HG02588 (cell line): Measurements from ENCODE around the gene UBE4B.
"Not testable (repeated sequence)": the region's sequence is repeated elsewhere in the genome, so short reads cannot be mapped to it uniquely, and the experiment has no call there.

ENCODE experiments used
- ATAC-seq: cut with Tn5 transposase; IDR thresholded peaks from one replicate; pipeline ENCODE4 v1.9.1; 2021; ENCODE audit warnings: mild to moderate bottlenecking, moderate library complexity; ENCODE audit not compliant: unreplicated experiment

Gene UBE4B

DNA sequence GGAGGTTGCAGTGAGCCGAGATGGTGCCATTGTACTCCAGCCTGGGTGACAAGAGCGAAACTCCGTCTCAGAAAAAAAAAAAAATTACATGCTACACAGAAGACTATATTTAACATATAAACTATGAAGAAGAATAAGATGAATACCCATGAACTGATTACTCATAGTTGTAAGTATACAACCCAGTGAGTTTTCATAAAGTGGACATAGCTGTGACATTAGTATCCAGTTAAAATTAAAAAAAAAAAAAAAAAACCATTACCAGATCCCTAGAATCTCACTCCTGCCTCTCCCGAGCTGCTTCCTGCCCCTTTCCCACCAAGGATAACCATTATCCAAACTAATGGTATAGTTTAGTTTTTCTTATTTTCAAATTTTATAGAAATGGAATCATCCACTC is 37.4 kb downstream of the UBE4B start:
- no peak for ATAC-seq

- ATAC-seq: no peak
Observed at GRCh38 chr1:10071640-10072039, 38.9 kb downstream of the UBE4B start.

GRCh38 chr1:10073371-10073770 is 40.6 kb downstream of the UBE4B start:
- ATAC-seq: not testable (repeated sequence)

- ATAC-seq: no peak
Observed at GRCh38 chr1:10074059-10074851, 41.5 kb downstream of the UBE4B start.

GRCh38 chr1:10074852-10075730 is 42.3 kb downstream of the UBE4B start:
- no peak for ATAC-seq

DNA sequence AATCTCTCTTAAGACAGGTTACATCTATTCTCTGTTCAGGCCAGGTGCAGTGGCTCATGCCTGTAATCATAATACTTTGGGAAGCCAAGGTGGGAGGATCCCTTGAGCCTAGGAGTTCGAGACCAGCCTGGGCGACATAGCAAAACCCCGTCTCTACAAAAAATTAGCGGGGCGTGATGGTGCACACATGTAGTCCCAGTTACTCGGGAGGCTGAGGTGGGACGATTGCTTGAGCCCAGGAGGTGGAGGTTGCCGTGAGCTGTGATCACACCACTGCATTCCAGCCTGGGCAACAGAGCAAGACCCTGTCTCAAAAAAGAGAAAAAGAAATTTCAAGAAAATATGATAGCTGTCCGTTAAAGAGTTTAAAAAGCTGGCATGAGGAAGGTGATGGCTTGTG is 43.0 kb downstream of the UBE4B start:
- ATAC-seq: no peak

DNA sequence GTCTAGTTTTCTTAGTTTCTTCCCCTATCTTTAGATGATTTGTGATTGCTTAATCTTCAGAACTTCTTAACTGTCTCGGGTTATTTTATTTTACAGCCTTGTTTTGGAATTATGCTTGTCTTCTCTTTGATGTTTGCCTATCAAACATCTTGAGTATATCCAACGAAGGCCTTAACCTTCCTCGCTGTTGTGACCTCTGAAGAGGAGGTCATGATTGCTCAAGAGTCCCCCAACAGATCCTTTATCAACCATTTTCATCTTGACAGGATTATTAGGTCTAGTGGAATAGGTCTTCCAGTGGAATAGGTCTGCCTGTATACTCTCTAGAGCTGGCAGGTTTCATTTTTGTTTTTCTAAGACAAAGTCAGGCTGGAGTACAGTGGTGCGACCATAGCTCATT is 45.7 kb downstream of the UBE4B start:
- ATAC-seq: no peak

DNA sequence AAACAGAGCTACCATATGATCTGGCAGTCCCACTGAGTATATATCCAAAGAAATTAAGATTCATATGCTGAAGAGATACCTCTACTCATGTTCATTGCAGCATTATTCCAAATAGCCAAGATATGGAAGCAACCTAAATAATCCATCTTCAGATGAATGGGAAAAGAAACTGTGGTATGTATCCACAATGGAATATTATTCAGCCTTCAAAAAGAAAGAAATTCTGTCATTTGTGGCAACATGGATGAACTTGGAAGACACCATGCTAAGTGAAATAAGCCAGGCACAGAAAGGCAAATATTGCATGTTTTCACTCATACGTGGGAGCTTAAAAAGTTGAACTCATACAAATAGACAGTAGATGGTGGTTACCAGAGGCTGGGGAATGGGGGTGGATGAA is 47.8 kb downstream of the UBE4B start:
- ATAC-seq: no peak

GRCh38 chr1:10082785-10083479 is 50.2 kb downstream of the UBE4B start:
- no peak for ATAC-seq

GRCh38 chr1:10084045-10084444 is 51.3 kb downstream of the UBE4B start:
- ATAC-seq: no peak

GRCh38 chr1:10085076-10085475 is 52.3 kb downstream of the UBE4B start:
- ATAC-seq: no peak

DNA sequence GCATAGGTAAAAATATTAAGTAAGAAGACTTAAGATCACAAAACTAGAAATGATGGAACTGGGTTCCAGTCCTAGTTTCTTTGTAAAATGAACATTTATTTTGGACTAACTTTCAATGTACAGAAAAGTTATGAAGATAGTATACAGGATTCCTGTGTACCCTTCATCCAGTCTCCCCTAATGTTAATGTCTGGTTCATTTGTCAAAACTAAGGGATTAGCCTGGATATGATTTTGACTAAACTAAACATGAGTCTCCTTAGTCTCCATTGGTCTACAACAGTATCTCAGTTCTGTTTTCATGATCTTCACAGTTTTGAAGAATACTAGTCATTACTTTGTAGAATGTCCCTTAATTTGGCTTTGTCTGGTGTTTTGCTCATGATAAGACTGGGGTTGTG is 54.5 kb downstream of the UBE4B start:
- no peak for ATAC-seq

- ATAC-seq: no peak
Observed at GRCh38 chr1:10101929-10102328, 69.2 kb downstream of the UBE4B start.

GRCh38 chr1:10103193-10103592 is 70.4 kb downstream of the UBE4B start:
- no peak for ATAC-seq

- no peak for ATAC-seq
Observed at GRCh38 chr1:10104834-10105233, 72.1 kb downstream of the UBE4B start.

GRCh38 chr1:10105484-10105883 is 72.7 kb downstream of the UBE4B start:
- no peak for ATAC-seq

- no peak for ATAC-seq
Observed at GRCh38 chr1:10106241-10106640, 73.5 kb downstream of the UBE4B start.

DNA sequence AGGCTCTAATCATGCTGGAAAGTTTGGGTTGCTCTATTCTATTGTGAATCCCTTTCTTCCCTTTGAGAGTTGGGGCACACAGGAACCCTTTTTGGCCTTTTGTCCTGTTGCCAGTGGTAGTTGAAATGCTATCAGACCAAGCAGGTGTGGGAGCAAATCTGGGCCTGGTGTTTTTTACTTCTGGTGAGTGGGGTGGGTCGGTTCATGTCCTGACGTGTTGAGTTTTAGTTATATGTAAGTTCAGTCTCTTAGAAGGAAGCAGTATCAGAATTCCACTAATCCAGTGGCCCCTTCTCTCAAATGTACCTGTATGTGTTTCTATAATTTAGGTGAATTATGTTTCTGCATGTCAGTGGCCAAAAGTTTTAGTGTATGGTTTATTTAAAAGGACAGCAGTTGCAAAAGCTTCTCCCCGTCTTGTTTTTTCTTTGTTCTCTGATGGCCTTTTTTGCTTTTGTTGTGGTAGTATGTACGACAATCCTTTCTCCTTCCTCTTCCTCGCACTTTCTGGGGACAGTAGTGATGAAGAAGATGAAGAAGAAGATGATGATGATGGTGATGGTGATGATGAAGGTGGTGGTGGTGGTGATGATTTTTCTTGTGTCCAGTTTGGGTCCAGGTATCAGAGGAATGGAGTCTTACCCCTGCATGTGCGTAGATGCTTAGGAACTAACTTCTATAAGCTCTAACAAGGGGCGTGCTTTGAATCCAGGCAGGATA is 74.2 kb downstream of the UBE4B start:
- ATAC-seq: no peak

DNA sequence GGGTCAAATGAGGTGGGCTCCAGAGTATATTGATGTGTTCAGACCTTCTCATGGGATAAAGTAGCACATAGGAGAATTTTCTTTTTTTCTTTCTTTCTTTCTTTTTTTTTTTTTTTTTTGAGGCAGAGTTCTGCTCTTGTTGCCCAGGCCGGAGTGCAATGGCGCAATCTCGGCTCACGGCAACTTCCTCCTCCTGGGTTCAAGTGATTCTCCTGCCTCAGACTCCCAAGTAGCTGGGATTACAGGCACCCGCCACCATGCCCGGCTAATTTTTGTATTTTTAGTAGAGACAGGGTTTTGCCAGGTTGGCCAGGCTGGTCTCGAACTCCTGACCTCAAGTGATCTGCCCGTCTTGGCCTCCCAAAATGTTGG is 74.7 kb downstream of the UBE4B start:
- not testable (repeated sequence) for ATAC-seq

DNA sequence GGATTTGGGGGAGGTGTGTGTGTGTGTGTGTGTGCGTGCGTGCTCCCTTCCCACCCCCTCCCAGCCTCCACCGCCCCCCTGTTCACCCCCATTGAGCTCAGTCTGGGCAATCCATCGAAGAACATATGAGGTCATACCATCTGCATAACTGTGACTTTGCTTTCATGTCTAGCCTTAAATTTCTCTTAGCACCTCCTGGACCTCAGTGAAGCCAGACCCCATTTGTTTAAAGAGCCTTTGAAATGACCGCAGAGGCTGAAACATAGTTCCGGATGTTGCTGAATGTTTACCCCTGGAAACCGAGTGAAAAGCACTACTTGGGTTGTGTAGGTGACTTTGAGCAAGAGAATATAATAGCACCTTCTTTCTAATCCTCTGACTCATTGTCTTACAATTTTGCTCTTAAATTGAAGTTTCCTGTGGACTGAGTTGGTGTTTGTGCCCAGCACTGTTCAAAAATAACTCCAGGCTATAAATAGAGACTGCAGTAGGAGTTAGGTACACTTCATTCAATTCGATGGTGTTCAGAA is 75.4 kb downstream of the UBE4B start:
- ATAC-seq: no peak
